ENCODE data around the gene APOBEC3F. TPM values are rescaled to one million over a fixed set of nuclear protein-coding genes. Genes with fewer than 3 reads are reported as not detected.
"Not testable (repeated sequence)": the region's sequence is repeated elsewhere in the genome, so short reads cannot be mapped to it uniquely, and the experiment has no call there.

APOBEC3F gene
- polyA plus RNA-seq, 1 of the 3 experiments (the other 2 are of a cell fraction), result 3.8 TPM

DNA sequence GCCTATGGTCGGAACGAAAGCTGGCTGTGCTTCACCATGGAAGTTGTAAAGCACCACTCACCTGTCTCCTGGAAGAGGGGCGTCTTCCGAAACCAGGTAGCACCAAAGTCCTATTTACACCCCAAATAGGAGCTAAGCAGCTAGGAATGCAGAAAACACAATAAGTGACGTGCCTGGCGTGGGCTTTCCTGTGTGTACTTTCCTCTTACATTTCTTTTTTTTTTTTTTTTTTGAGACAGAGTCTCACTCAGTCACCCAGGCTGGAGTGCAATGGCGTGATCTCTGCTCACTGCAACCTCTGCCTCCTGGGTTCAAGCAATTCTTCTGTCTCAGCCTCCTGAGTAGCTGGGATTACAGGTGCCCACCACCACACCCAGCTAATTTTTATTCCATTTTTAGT is 8.8 kb downstream of the APOBEC3F start:
- H2AFZ ChIP-seq (ENCODE audit: low read depth); H3K4me1 ChIP-seq (ENCODE audit: control insufficient read depth in 1 of 2, insufficient read depth in 2 of 2, low read depth in 1 of 2, low read length in 1 of 2); DNase-seq; H3K9me3 ChIP-seq; H3K27ac ChIP-seq (ENCODE audit: low read depth in 2 of 2, low read length in 1 of 2); H3K9me2 ChIP-seq; H3K27me3 ChIP-seq (ENCODE audit: insufficient read depth); POLR2A ChIA-PET; H3K36me3 ChIP-seq (replicated peaks in 1 of 2; ENCODE audit: control insufficient read depth in 1 of 2, insufficient read depth in 2 of 2, low read length in 1 of 2); H3K9ac ChIP-seq; H4K20me1 ChIP-seq (ENCODE audit: insufficient read depth); H3K4me2 ChIP-seq; H3K79me2 ChIP-seq (ENCODE audit: insufficient read depth); H3K4me3 ChIP-seq (ENCODE audit: low read depth in 2 of 2, low read length in 1 of 2); H3F3A ChIP-seq (replicated peaks; ENCODE audit: insufficient read depth): not testable (repeated sequence)
- 94% methylated on average over 7 of the region's 7 CpGs for WGBS (ENCODE audit: low lambda C conversion rate)
- CTCF ChIA-PET, result interaction anchor here (1.8 kb wide), 1 partner anchor 122 kb away, joined by 4 read pairs; no protein-coding TSS in a partner anchor

DNA sequence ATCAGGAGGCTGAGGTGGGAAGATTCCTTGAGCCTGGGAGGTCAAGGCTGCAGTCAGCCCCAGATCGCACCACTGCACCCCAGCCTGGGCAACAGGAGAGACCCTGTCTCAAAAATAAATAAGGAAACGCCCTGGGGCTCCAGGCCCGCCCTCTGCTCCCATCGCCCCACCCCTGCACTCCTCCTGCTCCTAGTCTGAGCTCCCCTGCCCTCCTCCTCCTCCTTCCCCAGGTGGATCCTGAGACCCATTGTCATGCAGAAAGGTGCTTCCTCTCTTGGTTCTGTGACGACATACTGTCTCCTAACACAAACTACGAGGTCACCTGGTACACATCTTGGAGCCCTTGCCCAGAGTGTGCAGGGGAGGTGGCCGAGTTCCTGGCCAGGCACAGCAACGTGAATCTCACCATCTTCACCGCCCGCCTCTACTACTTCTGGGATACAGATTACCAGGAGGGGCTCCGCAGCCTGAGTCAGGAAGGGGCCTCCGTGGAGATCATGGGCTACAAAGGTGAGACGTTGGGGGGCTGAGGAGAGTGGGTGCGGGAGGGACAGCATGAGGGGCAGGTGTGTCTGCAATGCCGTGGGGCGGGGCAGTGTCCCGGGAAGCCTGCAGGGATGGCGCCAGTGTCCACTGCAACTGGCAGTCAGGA is 11.3 kb downstream of the APOBEC3F start:
- H3F3A ChIP-seq (replicated peaks; ENCODE audit: insufficient read depth); H3K4me3 ChIP-seq (ENCODE audit: low read depth in 2 of 2, low read length in 1 of 2); H3K36me3 ChIP-seq (replicated peaks in 1 of 2; ENCODE audit: control insufficient read depth in 1 of 2, insufficient read depth in 2 of 2, low read length in 1 of 2); H3K4me1 ChIP-seq (ENCODE audit: control insufficient read depth in 1 of 2, insufficient read depth in 2 of 2, low read depth in 1 of 2, low read length in 1 of 2); DNase-seq; POLR2A ChIA-PET; CTCF ChIA-PET; H4K20me1 ChIP-seq (ENCODE audit: insufficient read depth); H3K9me3 ChIP-seq; H3K9me2 ChIP-seq; H3K4me2 ChIP-seq; H2AFZ ChIP-seq (ENCODE audit: low read depth); H3K79me2 ChIP-seq (ENCODE audit: insufficient read depth); H3K27me3 ChIP-seq (ENCODE audit: insufficient read depth); H3K9ac ChIP-seq; H3K27ac ChIP-seq (ENCODE audit: low read depth in 2 of 2, low read length in 1 of 2): not testable (repeated sequence)
- WGBS (ENCODE audit: low lambda C conversion rate), result 100% methylated on average over 5 of the region's 18 CpGs

DNA sequence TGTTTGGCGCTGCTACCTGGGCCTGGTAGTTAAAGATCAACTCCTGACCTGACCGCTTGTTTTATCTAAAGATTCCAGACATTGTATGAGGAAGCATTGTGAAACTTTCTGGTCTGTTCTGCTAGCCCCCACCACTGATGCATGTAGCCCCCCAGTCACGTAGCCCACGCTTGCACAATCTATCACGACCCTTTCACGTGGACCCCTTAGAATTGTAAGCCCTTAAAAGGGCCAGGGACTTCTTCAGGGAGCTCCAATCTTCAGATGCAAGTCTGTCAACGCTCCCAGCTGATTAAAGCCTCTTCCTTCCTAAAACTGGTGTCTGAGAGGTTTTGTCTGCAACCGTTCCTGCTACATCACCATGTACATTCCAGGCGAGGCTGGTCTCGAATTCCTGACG is 15.0 kb downstream of the APOBEC3F start:
- ChIA-PET CTCF (no interaction called here), POLR2A (no interaction called here)
- Histone ChIP-seq H2AFZ (ENCODE audit: low read depth) (no peak overlapping the region), H3K79me2 (ENCODE audit: insufficient read depth) (no peaks in the 10 kb centered on the region), H3K27ac (ENCODE audit: low read depth in 2 of 2, low read length in 1 of 2) (no peak overlapping the region), H4K20me1 (ENCODE audit: insufficient read depth) (no peaks in the 10 kb centered on the region), H3K4me1 (ENCODE audit: control insufficient read depth in 1 of 2, insufficient read depth in 2 of 2, low read depth in 1 of 2, low read length in 1 of 2) (no peaks in the 10 kb centered on the region), H3K4me3 (ENCODE audit: low read depth in 2 of 2, low read length in 1 of 2) (no peak overlapping the region), H3K4me2 (no peak overlapping the region), H3K36me3 (replicated peaks in 1 of 2; ENCODE audit: control insufficient read depth in 1 of 2, insufficient read depth in 2 of 2, low read length in 1 of 2) (no peaks in the 10 kb centered on the region), H3K27me3 (ENCODE audit: insufficient read depth) (no peaks in the 10 kb centered on the region), H3K9ac (no peak overlapping the region), H3F3A (replicated peaks; ENCODE audit: insufficient read depth) (no peaks in the 10 kb centered on the region), H3K9me3 (no peaks in the 10 kb centered on the region), H3K9me2 (no peaks in the 10 kb centered on the region)
- TF ChIP-seq, protein P1, sequence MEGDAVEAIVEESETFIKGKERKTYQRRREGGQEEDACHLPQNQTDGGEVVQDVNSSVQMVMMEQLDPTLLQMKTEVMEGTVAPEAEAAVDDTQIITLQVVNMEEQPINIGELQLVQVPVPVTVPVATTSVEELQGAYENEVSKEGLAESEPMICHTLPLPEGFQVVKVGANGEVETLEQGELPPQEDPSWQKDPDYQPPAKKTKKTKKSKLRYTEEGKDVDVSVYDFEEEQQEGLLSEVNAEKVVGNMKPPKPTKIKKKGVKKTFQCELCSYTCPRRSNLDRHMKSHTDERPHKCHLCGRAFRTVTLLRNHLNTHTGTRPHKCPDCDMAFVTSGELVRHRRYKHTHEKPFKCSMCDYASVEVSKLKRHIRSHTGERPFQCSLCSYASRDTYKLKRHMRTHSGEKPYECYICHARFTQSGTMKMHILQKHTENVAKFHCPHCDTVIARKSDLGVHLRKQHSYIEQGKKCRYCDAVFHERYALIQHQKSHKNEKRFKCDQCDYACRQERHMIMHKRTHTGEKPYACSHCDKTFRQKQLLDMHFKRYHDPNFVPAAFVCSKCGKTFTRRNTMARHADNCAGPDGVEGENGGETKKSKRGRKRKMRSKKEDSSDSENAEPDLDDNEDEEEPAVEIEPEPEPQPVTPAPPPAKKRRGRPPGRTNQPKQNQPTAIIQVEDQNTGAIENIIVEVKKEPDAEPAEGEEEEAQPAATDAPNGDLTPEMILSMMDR (IDR thresholded peaks at IDR 0.05), result no peak
- no peak for TF ChIP-seq TEAD4 (IDR thresholded peaks at IDR 0.05; ENCODE audit: borderline replicate concordance, insufficient read depth)
- TF ChIP-seq, protein P2, sequence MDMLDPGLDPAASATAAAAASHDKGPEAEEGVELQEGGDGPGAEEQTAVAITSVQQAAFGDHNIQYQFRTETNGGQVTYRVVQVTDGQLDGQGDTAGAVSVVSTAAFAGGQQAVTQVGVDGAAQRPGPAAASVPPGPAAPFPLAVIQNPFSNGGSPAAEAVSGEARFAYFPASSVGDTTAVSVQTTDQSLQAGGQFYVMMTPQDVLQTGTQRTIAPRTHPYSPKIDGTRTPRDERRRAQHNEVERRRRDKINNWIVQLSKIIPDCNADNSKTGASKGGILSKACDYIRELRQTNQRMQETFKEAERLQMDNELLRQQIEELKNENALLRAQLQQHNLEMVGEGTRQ (IDR thresholded peaks at IDR 0.05; ENCODE audit: borderline replicate concordance, low read depth, low read length), result no peak
- no peak for DNase-seq
- WGBS (ENCODE audit: low lambda C conversion rate), result 67% methylated on average over 6 of the region's 11 CpGs

DNA sequence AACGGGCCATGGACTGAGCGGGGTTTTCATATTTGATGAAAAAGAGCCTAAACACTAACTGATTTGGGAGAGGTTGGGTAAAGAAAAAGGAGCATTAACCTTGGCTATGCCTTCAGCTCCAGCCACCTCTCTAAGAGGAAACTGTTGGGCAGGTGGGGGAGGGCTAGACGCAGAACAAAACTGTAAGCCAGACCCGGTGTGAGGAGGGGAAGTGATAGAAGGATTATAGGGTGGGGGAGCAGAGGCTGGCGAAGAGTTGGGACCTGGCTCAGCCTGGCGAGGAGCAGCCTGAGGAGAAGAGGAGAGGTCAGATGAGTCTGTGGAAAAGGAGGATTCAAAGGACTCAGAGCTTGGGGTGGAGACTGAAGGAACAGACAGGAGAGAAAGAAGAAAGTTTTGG is 20.6 kb downstream of the APOBEC3F start:
- H3K9me3 ChIP-seq; H3F3A ChIP-seq (replicated peaks; ENCODE audit: insufficient read depth); DNase-seq; H2AFZ ChIP-seq (ENCODE audit: low read depth); H3K4me1 ChIP-seq (ENCODE audit: control insufficient read depth in 1 of 2, insufficient read depth in 2 of 2, low read depth in 1 of 2, low read length in 1 of 2); H3K79me2 ChIP-seq (ENCODE audit: insufficient read depth); H3K4me3 ChIP-seq (ENCODE audit: low read depth in 2 of 2, low read length in 1 of 2); H3K27me3 ChIP-seq (ENCODE audit: insufficient read depth); H3K9ac ChIP-seq; H3K4me2 ChIP-seq; H3K9me2 ChIP-seq; H3K36me3 ChIP-seq (replicated peaks in 1 of 2; ENCODE audit: control insufficient read depth in 1 of 2, insufficient read depth in 2 of 2, low read length in 1 of 2); CTCF ChIA-PET; H4K20me1 ChIP-seq (ENCODE audit: insufficient read depth); POLR2A ChIA-PET; H3K27ac ChIP-seq (ENCODE audit: low read depth in 2 of 2, low read length in 1 of 2): not testable (repeated sequence)
- WGBS (ENCODE audit: low lambda C conversion rate), result 32% methylated on average over 6 of the region's 6 CpGs

DNA sequence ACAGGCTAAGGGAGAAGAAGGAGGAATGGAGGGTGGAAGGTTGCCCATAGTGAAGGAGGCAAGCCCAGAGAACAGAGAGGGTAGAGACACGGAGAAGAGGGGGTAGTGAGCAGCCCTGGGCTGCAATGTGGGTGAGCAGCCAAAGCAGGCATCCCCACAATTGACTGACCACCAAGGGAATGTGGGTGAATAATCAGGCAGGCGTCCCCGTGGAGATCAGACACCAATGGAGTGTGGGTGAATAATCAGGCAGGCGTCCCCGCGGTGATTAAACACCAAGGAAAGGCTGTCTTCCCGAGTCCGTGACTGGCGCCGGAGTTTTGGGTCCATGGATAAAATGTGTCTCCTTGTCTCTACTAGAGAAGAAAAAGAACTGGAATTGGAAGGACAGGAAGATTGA is 21.3 kb downstream of the APOBEC3F start:
- H3K9me2 ChIP-seq; H2AFZ ChIP-seq (ENCODE audit: low read depth); DNase-seq; H3K4me1 ChIP-seq (ENCODE audit: control insufficient read depth in 1 of 2, insufficient read depth in 2 of 2, low read depth in 1 of 2, low read length in 1 of 2); H3K79me2 ChIP-seq (ENCODE audit: insufficient read depth); H3K9ac ChIP-seq; CTCF ChIA-PET; H3K4me3 ChIP-seq (ENCODE audit: low read depth in 2 of 2, low read length in 1 of 2); H3F3A ChIP-seq (replicated peaks; ENCODE audit: insufficient read depth); H4K20me1 ChIP-seq (ENCODE audit: insufficient read depth); H3K27me3 ChIP-seq (ENCODE audit: insufficient read depth); H3K36me3 ChIP-seq (replicated peaks in 1 of 2; ENCODE audit: control insufficient read depth in 1 of 2, insufficient read depth in 2 of 2, low read length in 1 of 2); H3K27ac ChIP-seq (ENCODE audit: low read depth in 2 of 2, low read length in 1 of 2); H3K9me3 ChIP-seq; POLR2A ChIA-PET; H3K4me2 ChIP-seq: not testable (repeated sequence)
- WGBS (ENCODE audit: low lambda C conversion rate), result 65% methylated on average over 5 of the region's 10 CpGs
